Caco-2 (cell line): ENCODE results near the gene MYH13. TPM values are rescaled to one million over a fixed set of nuclear protein-coding genes. Genes with fewer than 3 reads are reported as not detected.
"Not testable (repeated sequence)": the region's sequence is repeated elsewhere in the genome, so short reads cannot be mapped to it uniquely, and the experiment has no call there.

Experiments used
- BruUV-seq: library from RNA; stranded (reverse); fragments of 400-500 nt; replicated peaks from 2 replicates; lab custom pipeline; 2021; lab: Mats Ljungman, UMichigan
- CTCF ChIA-PET: fragments of 300-600 bp; sonication (Branson Sonifier 250); formaldehyde crosslinking; loops from one replicate; lab custom pipeline; 2022; ENCODE audit warnings: antibody characterized with exemption; lab: Charles Lee
- POLR2A ChIA-PET: fragments of 300-600 bp; sonication (Branson Sonifier 250); formaldehyde crosslinking; loops from one replicate; lab custom pipeline; 2022; ENCODE audit warnings: antibody characterized with exemption; lab: Charles Lee
- DNase-seq, 2 experiments: peaks; one replicate each; pipeline versions ENCODE4 v3.0.0 to v3.0.0-alpha.2; 2020 to 2022
- H3K27me3 ChIP-seq: replicated peaks from 2 replicates; pipeline ENCODE4 v1.6.0; 2011; ENCODE audit warnings: low read length; ENCODE audit not compliant: control insufficient read depth, insufficient read depth
- H3K36me3 ChIP-seq: 2 replicates; pipeline ENCODE4 v1.5.1; 2011; ENCODE audit warnings: low read length; ENCODE audit not compliant: control insufficient read depth, insufficient read depth
- H3K4me1 ChIP-seq: fragments of 250-450 bp; sonication (Bioruptor Pico); 2 replicates; pipeline ENCODE4 v1.5.1; 2020; ENCODE audit warnings: mild to moderate bottlenecking
- H3K4me3 ChIP-seq: 2 replicates; pipeline ENCODE4 v1.5.1; 2011; ENCODE audit warnings: low read depth, mild to moderate bottlenecking, control low read depth, low read length
- H3K9me3 ChIP-seq: fragments of 250-450 bp; sonication (Bioruptor Pico); 2 replicates; pipeline ENCODE4 v1.5.1; 2020; ENCODE audit warnings: mild to moderate bottlenecking, moderate library complexity
- H3K27ac Mint-ChIP-seq: one replicate; pipeline ENCODE4 v1.8.0; 2022; ENCODE audit warnings: mixed read lengths; ENCODE audit not compliant: unreplicated experiment
- H3K27me3 Mint-ChIP-seq: one replicate; pipeline ENCODE4 v1.8.0; 2022; ENCODE audit warnings: mixed read lengths; ENCODE audit not compliant: insufficient read depth, unreplicated experiment
- H3K36me3 Mint-ChIP-seq: one replicate; pipeline ENCODE4 v1.8.0; 2022; ENCODE audit warnings: mild to moderate bottlenecking, mixed read lengths; ENCODE audit not compliant: insufficient read depth, unreplicated experiment
- H3K4me1 Mint-ChIP-seq: one replicate; pipeline ENCODE4 v1.8.0; 2022; ENCODE audit warnings: low read depth, mixed read lengths; ENCODE audit not compliant: unreplicated experiment
- H3K4me3 Mint-ChIP-seq: one replicate; pipeline ENCODE4 v1.8.0; 2022; ENCODE audit warnings: mild to moderate bottlenecking, moderate library complexity, mixed read lengths; ENCODE audit not compliant: unreplicated experiment
- H3K9me3 Mint-ChIP-seq: one replicate; pipeline ENCODE4 v1.8.0; 2022; ENCODE audit warnings: mixed read lengths; ENCODE audit not compliant: unreplicated experiment
- intact Hi-C: fragments of 100-400 bp; cut with micrococcal nuclease; formaldehyde crosslinking; loops from one replicate; pipeline ENCODE4 v1.10.0; 2022; ENCODE audit not compliant: unreplicated experiment
- total RNA-seq: library from RNA; stranded (reverse); gene quantifications from 2 replicates; pipeline ENCODE4 v1.2.3, GENCODE V29; 2022
- TF ChIP-seq, protein P1 (sequence below), 2 experiments: fragments of 200-600 bp in 1 of 2; IDR thresholded peaks; 1 replicate in 1 of 2; 2 replicates in 1 of 2; pipeline versions ENCODE4 v1.5.1 to v1.8.0; 2011 to 2022; ENCODE audit warnings: antibody characterized with exemption in 1 of 2, control low read depth in 1 of 2, inconsistent platforms in 1 of 2, low read depth in 1 of 2, low read length in 1 of 2, mild to moderate bottlenecking in 1 of 2, moderate library complexity in 1 of 2; ENCODE audit not compliant: insufficient read depth in 1 of 2, severe bottlenecking in 1 of 2, unreplicated experiment in 1 of 2

Gene MYH13
- total RNA-seq, 1 experiment from 2014 or later: not detected

DNA sequence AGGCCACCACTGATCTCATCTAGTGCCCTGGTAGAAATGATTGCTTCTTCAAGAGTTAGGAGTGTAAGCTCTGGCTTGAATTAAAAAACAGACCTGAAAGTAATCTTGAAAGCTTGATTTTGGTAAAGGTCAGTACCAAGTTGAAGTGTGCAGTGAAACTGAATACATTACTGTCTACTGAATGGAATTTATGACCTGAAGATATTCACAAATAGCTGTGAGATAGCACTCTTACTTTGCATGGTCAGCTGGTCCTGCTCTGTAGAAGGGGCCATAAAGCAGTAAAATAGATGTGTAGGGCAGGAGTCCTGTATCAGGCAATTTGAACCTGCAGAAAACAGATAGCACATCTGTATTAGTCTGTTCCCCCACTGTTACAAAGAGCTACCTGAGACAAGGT is 78.6 kb downstream of the MYH13 start:
- Mint-ChIP-seq H3K27ac (no peak overlapping the region), H3K36me3 (no peaks in the 10 kb centered on the region), H3K27me3 (peaks cover 5% of the 10 kb centered on the region), H3K4me1 (no peaks in the 10 kb centered on the region), H3K9me3 (no peaks in the 10 kb centered on the region), H3K4me3 (no peak overlapping the region)
- Histone ChIP-seq H3K4me1 (no peaks in the 10 kb centered on the region), H3K9me3 (no peaks in the 10 kb centered on the region), H3K27me3 (no peaks in the 10 kb centered on the region), H3K36me3 (no peaks in the 10 kb centered on the region), H3K4me3 (no peak overlapping the region)
- intact Hi-C loops: no loop called here
- DNase-seq: no peak
- TF ChIP-seq, protein P1, sequence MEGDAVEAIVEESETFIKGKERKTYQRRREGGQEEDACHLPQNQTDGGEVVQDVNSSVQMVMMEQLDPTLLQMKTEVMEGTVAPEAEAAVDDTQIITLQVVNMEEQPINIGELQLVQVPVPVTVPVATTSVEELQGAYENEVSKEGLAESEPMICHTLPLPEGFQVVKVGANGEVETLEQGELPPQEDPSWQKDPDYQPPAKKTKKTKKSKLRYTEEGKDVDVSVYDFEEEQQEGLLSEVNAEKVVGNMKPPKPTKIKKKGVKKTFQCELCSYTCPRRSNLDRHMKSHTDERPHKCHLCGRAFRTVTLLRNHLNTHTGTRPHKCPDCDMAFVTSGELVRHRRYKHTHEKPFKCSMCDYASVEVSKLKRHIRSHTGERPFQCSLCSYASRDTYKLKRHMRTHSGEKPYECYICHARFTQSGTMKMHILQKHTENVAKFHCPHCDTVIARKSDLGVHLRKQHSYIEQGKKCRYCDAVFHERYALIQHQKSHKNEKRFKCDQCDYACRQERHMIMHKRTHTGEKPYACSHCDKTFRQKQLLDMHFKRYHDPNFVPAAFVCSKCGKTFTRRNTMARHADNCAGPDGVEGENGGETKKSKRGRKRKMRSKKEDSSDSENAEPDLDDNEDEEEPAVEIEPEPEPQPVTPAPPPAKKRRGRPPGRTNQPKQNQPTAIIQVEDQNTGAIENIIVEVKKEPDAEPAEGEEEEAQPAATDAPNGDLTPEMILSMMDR (IDR thresholded peaks at IDR 0.05; ENCODE audit: insufficient read depth in 1 of 2, low read depth in 1 of 2, low read length in 1 of 2, severe bottlenecking in 1 of 2, unreplicated experiment in 1 of 2): no peak
- POLR2A ChIA-PET: no interaction called here
- BruUV-seq: no TSS peak
- CTCF ChIA-PET: interaction anchor here (1.5 kb wide), 1 partner anchor 320 kb away, joined by 3 read pairs; no protein-coding TSS in a partner anchor

DNA sequence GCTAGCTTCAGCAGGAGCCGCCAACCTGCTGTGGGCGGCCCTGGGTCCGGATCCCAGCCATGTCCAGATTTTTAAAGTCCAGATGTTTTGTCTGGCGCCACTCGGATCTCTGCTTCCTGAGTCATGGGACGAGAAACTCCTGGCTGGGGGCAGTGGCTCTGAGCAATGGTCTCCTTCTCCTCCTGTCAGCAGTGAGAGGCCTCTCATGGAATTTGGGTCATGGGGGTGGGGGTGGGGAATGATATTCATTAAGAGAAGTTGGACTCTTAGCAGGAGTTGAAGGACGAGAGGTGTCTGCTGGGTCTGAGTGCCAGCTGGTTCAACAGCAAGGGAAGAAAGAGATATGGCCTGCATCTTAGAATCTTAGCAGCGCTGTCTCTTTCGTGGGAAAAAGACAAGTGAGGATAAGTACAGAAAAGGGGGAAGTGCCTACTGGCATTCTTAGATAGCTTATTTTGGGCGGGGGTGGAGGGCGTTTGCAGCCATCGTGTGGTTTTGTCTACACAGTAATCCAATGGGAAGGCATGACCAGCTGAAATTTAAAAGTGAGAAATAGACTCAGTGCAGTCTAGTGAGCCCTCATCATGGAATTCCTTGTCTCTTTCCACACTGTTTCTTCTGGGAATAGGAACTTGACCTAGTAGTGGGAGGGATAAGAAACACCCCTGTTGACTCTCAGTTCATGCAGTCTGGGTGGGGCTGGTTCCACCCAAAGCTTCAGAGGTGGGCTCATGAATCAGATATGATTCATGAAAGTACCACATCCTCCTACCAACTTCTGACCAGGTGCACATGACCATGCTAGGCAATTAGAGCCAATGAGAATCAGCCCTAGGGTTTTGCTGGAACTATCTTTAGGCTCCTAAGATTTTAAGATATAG is 80.5 kb downstream of the MYH13 start:
- TF ChIP-seq, protein P1 (IDR thresholded peaks at IDR 0.05; ENCODE audit: insufficient read depth in 1 of 2, low read depth in 1 of 2, low read length in 1 of 2, severe bottlenecking in 1 of 2, unreplicated experiment in 1 of 2): no peak
- BruUV-seq: no TSS peak
- Histone ChIP-seq H3K27me3 (no peaks in the 10 kb centered on the region), H3K4me3 (no peak overlapping the region), H3K36me3 (no peaks in the 10 kb centered on the region), H3K9me3 (no peaks in the 10 kb centered on the region), H3K4me1 (no peaks in the 10 kb centered on the region)
- ChIA-PET POLR2A (no interaction called here), CTCF (interaction anchor here (0.6 kb wide), 1 partner anchor 362 kb away, joined by 4 read pairs; no protein-coding TSS in a partner anchor)
- H3K9me3 Mint-ChIP-seq: no peaks in the 10 kb centered on the region
- H3K27me3 Mint-ChIP-seq: peaks cover 5% of the 10 kb centered on the region
- DNase-seq: no peak
- H3K27ac Mint-ChIP-seq: no peak overlapping the region
- H3K4me3 Mint-ChIP-seq: no peak overlapping the region
- no peaks in the 10 kb centered on the region for H3K4me1 Mint-ChIP-seq
- no peaks in the 10 kb centered on the region for H3K36me3 Mint-ChIP-seq
- intact Hi-C loops: no loop called here

DNA sequence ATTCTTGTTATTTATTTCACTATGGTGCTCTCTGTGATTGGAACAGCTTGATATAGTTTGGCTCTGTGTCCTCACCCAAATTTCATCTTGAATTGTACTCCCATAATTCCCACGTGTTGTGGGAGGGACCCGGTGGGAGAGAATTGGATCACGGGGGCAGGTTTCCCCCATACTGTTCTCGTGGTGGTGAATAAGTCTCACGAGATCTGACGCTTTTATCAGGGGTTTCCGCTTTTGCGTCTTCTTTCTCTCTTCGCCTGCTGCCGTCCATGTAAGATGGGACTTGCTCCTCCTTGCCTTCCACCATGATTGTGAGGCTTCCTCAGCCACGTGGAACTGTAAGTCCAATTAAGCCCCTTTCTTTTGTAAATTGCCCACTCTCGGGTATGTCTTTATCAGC is 81.2 kb downstream of the MYH13 start:
- H3K36me3 ChIP-seq, H3K27me3 Mint-ChIP-seq, H3K36me3 Mint-ChIP-seq, H3K4me1 ChIP-seq, H3K9me3 Mint-ChIP-seq, CTCF ChIA-PET, DNase-seq, H3K27me3 ChIP-seq, intact Hi-C loops, H3K9me3 ChIP-seq, H3K4me3 Mint-ChIP-seq, BruUV-seq, H3K4me3 ChIP-seq, H3K4me1 Mint-ChIP-seq, H3K27ac Mint-ChIP-seq, POLR2A ChIA-PET: not testable (repeated sequence)
